ENCODE results near the gene VAX1.
"Not testable (repeated sequence)": the region's sequence is repeated elsewhere in the genome, so short reads cannot be mapped to it uniquely, and the experiment has no call there.

Gene VAX1

GRCh38 chr10:117137911-117138642, at the start of gene VAX1:
TSS of gene VAX1 (minus strand) at chr10:117138270. CDS start at chr10:117138056, 214 bp downstream.
- H3K4me3 ChIP-seq (ENCODE audit: low read length) = no peak within 1 kb of the TSS
- H3K27ac ChIP-seq (ENCODE audit: low read length) = no peak within 1 kb of the TSS
- H3K4me1 ChIP-seq (ENCODE audit: low read length) = no peaks in the 10 kb centered on the region
- H3K27me3 ChIP-seq (ENCODE audit: low read depth, low read length) = no peaks in the 10 kb centered on the region
- H3K36me3 ChIP-seq (replicated peaks; ENCODE audit: low read depth, low read length) = no peaks in the 10 kb centered on the region
- H3K4me2 ChIP-seq (ENCODE audit: low read length) = no peak within 1 kb of the TSS
- no peaks in the 10 kb centered on the region for H3K79me2 ChIP-seq (ENCODE audit: low read length)
- TF ChIP-seq CTCF (IDR thresholded peaks at IDR 0.05; ENCODE audit: low read depth, low read length) (no peak), EZH2phosphoT487 (IDR thresholded peaks at IDR 0.05; ENCODE audit: low read depth) (no peak)
- H3K9me3 ChIP-seq (ENCODE audit: insufficient read depth, low read length) = no peaks in the 10 kb centered on the region
- H2AFZ ChIP-seq (ENCODE audit: low read depth, low read length) = no peak within 1 kb of the TSS
- H4K20me1 ChIP-seq (ENCODE audit: insufficient read depth, low read length) = no peaks in the 10 kb centered on the region
- no peak within 1 kb of the TSS for H3K9ac ChIP-seq (ENCODE audit: low read length)

- Histone ChIP-seq H3K79me2 (ENCODE audit: low read length) (no peaks in the 10 kb centered on the region), H3K36me3 (replicated peaks; ENCODE audit: low read depth, low read length) (no peaks in the 10 kb centered on the region), H3K27ac (ENCODE audit: low read length) (no peak overlapping the region), H2AFZ (ENCODE audit: low read depth, low read length) (no peak overlapping the region), H3K9ac (ENCODE audit: low read length) (no peak overlapping the region), H3K4me2 (ENCODE audit: low read length) (no peak overlapping the region), H4K20me1 (ENCODE audit: insufficient read depth, low read length) (no peaks in the 10 kb centered on the region), H3K27me3 (ENCODE audit: low read depth, low read length) (no peaks in the 10 kb centered on the region), H3K4me3 (ENCODE audit: low read length) (no peak overlapping the region), H3K9me3 (ENCODE audit: insufficient read depth, low read length) (no peaks in the 10 kb centered on the region), H3K4me1 (ENCODE audit: low read length) (no peaks in the 10 kb centered on the region)
- no peak for TF ChIP-seq EZH2phosphoT487 (IDR thresholded peaks at IDR 0.05; ENCODE audit: low read depth)
Observed at GRCh38 chr10:117186832-117187615, 49.0 kb upstream of the VAX1 start.

- not testable (repeated sequence) for H3K9ac ChIP-seq (ENCODE audit: low read length); H3K36me3 ChIP-seq (replicated peaks; ENCODE audit: low read depth, low read length); H2AFZ ChIP-seq (ENCODE audit: low read depth, low read length); H3K27me3 ChIP-seq (ENCODE audit: low read depth, low read length); H3K4me3 ChIP-seq (ENCODE audit: low read length); H3K27ac ChIP-seq (ENCODE audit: low read length); H3K4me1 ChIP-seq (ENCODE audit: low read length); H3K79me2 ChIP-seq (ENCODE audit: low read length); H3K9me3 ChIP-seq (ENCODE audit: insufficient read depth, low read length); H4K20me1 ChIP-seq (ENCODE audit: insufficient read depth, low read length); H3K4me2 ChIP-seq (ENCODE audit: low read length)
Observed at GRCh38 chr10:117185817-117186216, 47.7 kb upstream of the VAX1 start.

GRCh38 chr10:117184821-117185220, 46.8 kb upstream of the VAX1 start:
- no peaks in the 10 kb centered on the region for H3K36me3 ChIP-seq (replicated peaks; ENCODE audit: low read depth, low read length)
- no peak overlapping the region for H3K4me2 ChIP-seq (ENCODE audit: low read length)
- no peak overlapping the region for H3K4me3 ChIP-seq (ENCODE audit: low read length)
- no peaks in the 10 kb centered on the region for H3K9me3 ChIP-seq (ENCODE audit: insufficient read depth, low read length)
- TF ChIP-seq EZH2phosphoT487 (IDR thresholded peaks at IDR 0.05; ENCODE audit: low read depth) (no peak), CTCF (IDR thresholded peaks at IDR 0.05; ENCODE audit: low read depth, low read length) (no peak)
- no peak overlapping the region for H3K9ac ChIP-seq (ENCODE audit: low read length)
- H3K4me1 ChIP-seq (ENCODE audit: low read length) = no peaks in the 10 kb centered on the region
- no peaks in the 10 kb centered on the region for H4K20me1 ChIP-seq (ENCODE audit: insufficient read depth, low read length)
- no peak overlapping the region for H3K27ac ChIP-seq (ENCODE audit: low read length)
- H2AFZ ChIP-seq (ENCODE audit: low read depth, low read length) = no peak overlapping the region
- no peaks in the 10 kb centered on the region for H3K27me3 ChIP-seq (ENCODE audit: low read depth, low read length)
- no peaks in the 10 kb centered on the region for H3K79me2 ChIP-seq (ENCODE audit: low read length)

- TF ChIP-seq CTCF (IDR thresholded peaks at IDR 0.05; ENCODE audit: low read depth, low read length) = no peak
- no peak for TF ChIP-seq EZH2phosphoT487 (IDR thresholded peaks at IDR 0.05; ENCODE audit: low read depth)
- H3K36me3 ChIP-seq (replicated peaks; ENCODE audit: low read depth, low read length) = no peaks in the 10 kb centered on the region
- no peak overlapping the region for H3K4me3 ChIP-seq (ENCODE audit: low read length)
- no peaks in the 10 kb centered on the region for H3K9me3 ChIP-seq (ENCODE audit: insufficient read depth, low read length)
- H3K27me3 ChIP-seq (ENCODE audit: low read depth, low read length) = no peaks in the 10 kb centered on the region
- no peak overlapping the region for H2AFZ ChIP-seq (ENCODE audit: low read depth, low read length)
- no peaks in the 10 kb centered on the region for H4K20me1 ChIP-seq (ENCODE audit: insufficient read depth, low read length)
- no peaks in the 10 kb centered on the region for H3K79me2 ChIP-seq (ENCODE audit: low read length)
- H3K4me1 ChIP-seq (ENCODE audit: low read length) = no peaks in the 10 kb centered on the region
- no peak overlapping the region for H3K27ac ChIP-seq (ENCODE audit: low read length)
- no peak overlapping the region for H3K9ac ChIP-seq (ENCODE audit: low read length)
- H3K4me2 ChIP-seq (ENCODE audit: low read length) = no peak overlapping the region
Observed at GRCh38 chr10:117184296-117184695, 46.2 kb upstream of the VAX1 start.
